ENCODE data around the gene COPS7B.

GRCh38 chr2:231791107-231791506, 4.9 kb downstream of the COPS7B start:
- TF ChIP-seq JUNB (IDR thresholded peaks at IDR 0.05) (no peak), HOXA7 (CRISPR knock-in tag; IDR thresholded peaks at IDR 0.05) (no peak), MYC (IDR thresholded peaks at IDR 0.05; ENCODE audit: borderline replicate concordance, low read length) (no peak), BHLHE40 (IDR thresholded peaks at IDR 0.05; ENCODE audit: low read depth, low read length) (no peak), RAD21 (conservative IDR thresholded peaks at IDR 0.05 in 1 of 2, IDR thresholded peaks at IDR 0.05 in 1 of 2) (no peak), PBX3 (IDR thresholded peaks at IDR 0.05) (no peak), POLR2A (IDR thresholded peaks at IDR 0.05; ENCODE audit: low read length) (no peak), MAX (IDR thresholded peaks at IDR 0.05) (no peak), USF2 (IDR thresholded peaks at IDR 0.05) (no peak), REST (IDR thresholded peaks at IDR 0.05) (no peak), CHD4 (IDR thresholded peaks at IDR 0.05; ENCODE audit: borderline replicate concordance) (no peak), MAFK (IDR thresholded peaks at IDR 0.05; ENCODE audit: partially characterized antibody) (no peak), CTCF (IDR thresholded peaks at IDR 0.05) (no peak), NR3C1 (IDR thresholded peaks at IDR 0.05) (no peak)

Data from A549 (cell line).